ENCODE data around the gene FETUB.

GRCh38 chr3:186625600-186626042 lies 14.6 kb upstream of the FETUB start:
- no peak for TF ChIP-seq CTCF (IDR thresholded peaks at IDR 0.05)
- no peak for TF ChIP-seq EZH2 (IDR thresholded peaks at IDR 0.05; ENCODE audit: borderline replicate concordance, insufficient read depth, low read depth, low read length, poor library complexity, severe bottlenecking)
